NCI-H510A (cell line): ENCODE data around the gene PLEKHJ1.

Source experiments
- DNase-seq: peaks from one replicate; lab custom pipeline; 2025; lab: John Stamatoyannopoulos, UW

PLEKHJ1 gene

DNA sequence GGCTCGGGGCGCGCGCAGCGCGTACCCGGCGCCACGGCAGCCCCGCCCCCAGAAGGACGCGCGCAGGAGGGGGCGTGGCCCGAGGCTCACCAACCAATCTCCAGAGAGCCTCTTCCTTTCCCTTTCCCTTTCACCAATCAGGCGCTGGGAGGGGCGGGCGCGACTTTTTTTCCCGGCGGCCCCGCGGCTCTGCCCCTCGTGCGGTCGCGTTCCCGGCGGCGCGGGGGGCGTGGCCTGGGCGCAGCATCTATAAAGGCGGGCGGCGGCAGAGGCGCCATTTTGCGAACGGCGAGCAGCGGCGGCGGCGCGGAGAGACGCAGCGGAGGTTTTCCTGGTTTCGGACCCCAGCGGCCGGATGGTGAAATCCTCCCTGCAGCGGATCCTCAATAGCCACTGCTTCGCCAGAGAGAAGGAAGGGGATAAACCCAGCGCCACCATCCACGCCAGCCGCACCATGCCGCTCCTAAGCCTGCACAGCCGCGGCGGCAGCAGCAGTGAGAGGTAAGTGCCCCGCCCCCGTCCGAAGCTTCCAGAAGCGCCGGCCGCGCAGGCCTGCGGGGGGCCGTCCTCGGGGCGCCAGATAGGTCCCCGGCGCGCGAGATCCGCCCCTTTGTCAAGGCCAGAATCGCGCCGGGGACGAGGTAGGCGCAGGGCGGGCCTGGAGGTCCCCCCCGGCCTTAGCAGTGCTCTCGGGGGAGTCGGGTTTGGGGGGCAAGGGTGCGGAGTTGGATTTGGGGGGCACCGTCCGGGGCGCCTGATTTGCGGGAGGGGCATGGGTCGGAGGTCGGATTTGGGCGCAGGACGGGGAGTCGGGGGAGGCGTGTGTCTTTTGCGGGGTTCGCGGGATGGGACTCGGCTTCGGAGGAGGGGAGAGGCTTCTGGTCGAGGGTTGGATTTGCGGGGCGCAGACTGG is 33.4 kb upstream of the PLEKHJ1 start:
- peak; percentile 70 for DNase-seq

DNA sequence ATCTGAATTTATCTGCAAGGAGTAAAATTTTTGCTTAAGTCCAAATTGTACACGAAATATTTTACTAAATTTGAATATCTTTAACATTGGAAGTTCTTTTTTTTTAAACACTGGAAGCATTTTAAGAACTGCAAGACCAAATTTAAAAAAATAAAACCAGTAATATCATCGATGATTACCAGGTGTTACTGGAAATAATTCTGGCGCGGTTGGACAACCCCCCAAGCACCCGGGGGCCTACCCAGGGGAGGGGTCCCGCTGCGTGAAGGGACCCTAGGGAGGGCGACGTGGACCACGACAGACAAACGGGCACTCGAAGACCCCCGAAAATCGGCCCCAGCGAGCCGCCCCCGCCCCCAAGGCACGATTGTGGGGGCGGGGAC is 32.7 kb upstream of the PLEKHJ1 start:
- no peak for DNase-seq

GRCh38 chr19:2268480-2268830 is 32.3 kb upstream of the PLEKHJ1 start:
- DNase-seq = no peak

- DNase-seq = no peak
Observed at GRCh38 chr19:2266183-2266993, 30.3 kb upstream of the PLEKHJ1 start.

DNA sequence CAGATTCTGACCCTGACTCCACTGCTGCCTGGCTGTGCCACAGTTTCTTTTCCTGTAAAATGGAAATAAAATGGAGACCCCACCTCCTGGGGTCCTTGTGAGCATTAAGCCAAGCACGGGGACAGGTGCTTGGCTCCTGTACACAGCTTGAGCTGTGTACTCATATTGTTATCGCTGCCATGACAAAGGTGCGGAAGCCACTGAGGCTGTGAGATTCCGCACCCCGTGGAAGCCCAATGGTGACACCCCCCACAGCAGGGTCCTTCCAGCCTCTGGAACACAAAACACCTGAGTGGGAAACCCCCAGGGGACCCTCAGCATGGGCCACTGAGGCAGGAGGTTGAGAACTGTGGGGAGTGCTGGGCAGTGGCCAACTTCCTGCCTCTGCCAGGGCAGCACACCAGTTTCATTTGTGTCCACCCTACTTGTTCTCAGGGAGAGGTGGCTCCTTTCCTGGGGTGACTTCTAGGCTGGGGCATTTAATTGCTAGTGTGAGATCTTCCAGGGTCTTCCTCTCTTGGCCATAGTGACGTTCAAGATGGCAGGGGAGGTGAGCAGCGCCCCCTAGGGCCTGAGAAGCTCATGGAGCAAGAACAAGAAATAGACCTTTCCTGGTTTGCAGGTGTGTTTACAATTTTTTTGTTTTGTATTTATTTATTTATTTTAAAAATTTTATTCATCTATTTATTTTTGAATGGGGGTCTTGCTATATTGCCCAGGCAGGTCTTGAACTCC is 25.5 kb upstream of the PLEKHJ1 start:
- no peak for DNase-seq

GRCh38 chr19:2260341-2260805 is 24.2 kb upstream of the PLEKHJ1 start:
- DNase-seq = no peak

DNA sequence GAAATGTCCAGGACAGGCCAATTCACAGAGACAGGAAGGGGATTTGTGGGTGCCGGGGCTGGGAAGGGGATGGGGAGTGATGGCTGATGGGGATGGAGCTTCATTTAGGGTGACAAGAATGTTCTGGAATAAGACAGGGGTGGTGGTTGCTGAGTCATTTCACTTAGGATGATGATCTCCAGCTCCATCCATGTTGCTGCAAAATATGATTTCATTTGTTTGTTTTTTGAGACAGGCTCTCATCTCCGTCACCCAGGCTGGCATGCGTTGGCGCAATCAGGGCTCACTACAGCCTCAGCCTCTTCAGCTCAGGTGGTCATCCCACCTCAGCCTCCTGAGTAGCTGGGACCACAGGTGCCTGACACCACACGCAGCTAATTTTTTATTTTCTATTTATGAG is 23.2 kb upstream of the PLEKHJ1 start:
- DNase-seq = no peak

- no peak for DNase-seq
Observed at GRCh38 chr19:2255982-2256685, 20.0 kb upstream of the PLEKHJ1 start, which contains the start of gene JSRP1. Gene JSRP1 (minus strand): TSS chr19:2256417. CDS start chr19:2255314, 1,103 bp downstream.

DNA sequence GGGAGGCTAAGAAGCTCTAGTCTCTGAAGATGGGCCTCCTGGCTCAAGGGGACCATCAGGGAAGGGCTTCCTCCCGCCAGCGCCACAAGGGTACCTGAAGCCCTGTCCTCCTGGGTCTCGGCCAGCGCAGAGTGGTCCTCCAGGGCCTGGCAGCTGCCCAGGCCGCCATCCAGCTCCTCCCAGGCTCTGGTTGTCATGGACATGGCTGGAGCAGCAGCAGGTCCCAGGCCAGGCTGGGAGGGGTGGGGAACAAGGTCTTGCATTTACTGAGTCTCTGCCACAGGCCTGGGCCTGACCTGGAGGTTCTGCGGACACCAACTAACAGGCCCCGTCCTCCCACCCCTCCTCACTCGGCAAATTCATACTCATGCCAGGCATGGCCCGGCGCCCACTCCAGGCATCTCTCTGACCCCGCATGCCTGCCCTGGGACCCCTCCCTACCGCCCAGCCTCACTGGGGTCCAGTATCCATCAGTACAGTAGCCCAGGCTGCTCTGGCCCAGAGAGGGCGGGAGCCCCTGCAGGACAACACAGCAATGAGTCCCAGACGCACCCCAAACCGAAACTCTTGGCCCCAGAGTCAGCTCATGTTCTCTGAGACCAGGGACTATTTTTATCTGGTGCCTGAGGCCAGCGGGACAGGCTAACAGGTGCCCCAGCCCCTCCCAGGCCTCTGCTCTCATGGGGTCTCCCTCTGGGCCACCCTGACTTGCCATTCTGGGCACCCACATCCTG is 19.1 kb upstream of the PLEKHJ1 start:
- no peak for DNase-seq

- DNase-seq = no peak
Observed at GRCh38 chr19:2254064-2254872, 18.1 kb upstream of the PLEKHJ1 start.

- no peak for DNase-seq
Observed at GRCh38 chr19:2253106-2254063, 17.3 kb upstream of the PLEKHJ1 start.

DNA sequence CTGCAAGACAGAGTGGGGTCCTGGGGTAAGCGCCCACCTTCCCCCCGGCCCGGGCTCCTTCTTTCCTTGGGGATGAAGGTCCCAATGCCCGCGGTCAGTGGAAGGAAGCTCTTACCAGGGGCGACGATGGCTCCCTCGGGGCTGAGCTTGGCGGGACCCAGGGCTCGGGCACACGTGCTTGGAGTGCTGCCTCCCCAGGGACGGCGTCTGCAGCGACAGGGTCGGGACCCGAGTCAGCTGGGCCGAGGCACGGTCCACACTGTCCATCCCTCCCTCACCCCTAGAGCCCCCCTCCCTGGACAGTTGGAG is 16.6 kb upstream of the PLEKHJ1 start:
- no peak for DNase-seq

GRCh38 chr19:2252055-2252796 is 16.1 kb upstream of the PLEKHJ1 start:
- DNase-seq = no peak

GRCh38 chr19:2251106-2252054 is 15.3 kb upstream of the PLEKHJ1 start:
- DNase-seq = no peak

DNA sequence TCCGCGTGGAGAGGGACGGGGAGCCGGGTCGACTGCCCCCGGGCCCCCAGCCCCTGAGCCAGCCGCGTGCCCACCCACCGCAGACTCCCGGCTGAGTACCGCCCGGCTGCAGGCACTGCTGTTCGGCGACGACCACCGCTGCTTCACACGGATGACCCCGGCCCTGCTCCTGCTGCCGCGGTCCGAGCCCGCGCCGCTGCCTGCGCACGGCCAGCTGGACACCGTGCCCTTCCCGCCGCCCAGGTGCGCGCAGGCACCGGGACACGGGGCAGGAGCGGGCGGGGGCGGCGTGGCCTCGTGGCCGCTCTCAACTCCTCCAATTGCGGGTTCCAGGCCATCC is 14.6 kb upstream of the PLEKHJ1 start:
- no peak for DNase-seq

- DNase-seq = no peak
Observed at GRCh38 chr19:2249880-2250765, 14.0 kb upstream of the PLEKHJ1 start.
